Sciatic nerve (tissue), 2 donors: ENCODE data around the gene ZNF892. TPM values are rescaled to one million over a fixed set of nuclear protein-coding genes. Genes with fewer than 3 reads are reported as not detected.
A peak's percentile ranks its signal among the peaks of the same experiment; 100 is the strongest.
"Not testable (repeated sequence)": the region's sequence is repeated elsewhere in the genome, so short reads cannot be mapped to it uniquely, and the experiment has no call there.

Experiments used
- ATAC-seq: fragments of 200-7000 bp; cut with Tn5 transposase; one replicate; pipeline ENCODE4 v1.9.1; 2020; ENCODE audit warnings: mild to moderate bottlenecking, moderate library complexity
- DNase-seq: peaks from one replicate; pipeline ENCODE4 v3.0.0-alpha.2; 2020; ENCODE audit warnings: low spot score
- intact Hi-C: fragments of 100-400 bp; cut with DNase I; formaldehyde crosslinking; loops from one replicate; pipeline ENCODE4 v1.14.2; 2022
- total RNA-seq: library from RNA; stranded (reverse); fragmentation: NEBNext Ultra II Directional; extraction: Animal tissue kit (Norgen Biotek cat#: 25700); gene quantifications from one replicate; pipeline ENCODE4 v1.2.1, GENCODE V29; 2021
- donor health status: DM: no; HTN: no; CAD: no.
- donor health status: DM: no; HTN: no; CAD: no.

Gene ZNF892
- 8.5 TPM for total RNA-seq

GRCh38 chr2:95207111-95207961, at the start of gene ZNF892:
TSS of gene ZNF892 (plus strand) at chr2:95207521. CDS start at chr2:95207816, 295 bp downstream.
- DNase-seq, result peak; percentile 94
- peak; percentile 98 for ATAC-seq
- intact Hi-C loops, result no loop called here

DNA sequence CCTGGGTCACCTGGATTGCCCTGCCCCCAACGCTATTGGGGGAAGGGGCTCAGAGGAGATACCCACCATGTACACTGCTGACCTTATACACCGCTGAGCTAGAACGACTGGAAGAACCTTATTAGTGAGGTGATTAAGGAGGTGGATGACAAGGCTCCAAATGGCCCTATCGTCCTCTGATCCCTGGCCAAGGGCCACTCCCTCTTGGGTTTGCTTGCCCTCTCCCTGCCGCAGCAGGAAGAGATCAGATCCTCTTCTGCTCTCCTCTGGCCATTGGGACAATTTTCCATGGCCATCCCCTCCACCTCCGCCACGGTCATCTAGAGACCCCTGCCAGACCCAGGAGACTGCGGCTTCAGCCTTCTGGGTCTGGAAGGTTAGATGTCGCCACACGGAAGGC, 48.9 kb upstream of the ZNF892 start:
- no peak for ATAC-seq
- no peak for DNase-seq
- intact Hi-C loops, result no loop called here

DNA sequence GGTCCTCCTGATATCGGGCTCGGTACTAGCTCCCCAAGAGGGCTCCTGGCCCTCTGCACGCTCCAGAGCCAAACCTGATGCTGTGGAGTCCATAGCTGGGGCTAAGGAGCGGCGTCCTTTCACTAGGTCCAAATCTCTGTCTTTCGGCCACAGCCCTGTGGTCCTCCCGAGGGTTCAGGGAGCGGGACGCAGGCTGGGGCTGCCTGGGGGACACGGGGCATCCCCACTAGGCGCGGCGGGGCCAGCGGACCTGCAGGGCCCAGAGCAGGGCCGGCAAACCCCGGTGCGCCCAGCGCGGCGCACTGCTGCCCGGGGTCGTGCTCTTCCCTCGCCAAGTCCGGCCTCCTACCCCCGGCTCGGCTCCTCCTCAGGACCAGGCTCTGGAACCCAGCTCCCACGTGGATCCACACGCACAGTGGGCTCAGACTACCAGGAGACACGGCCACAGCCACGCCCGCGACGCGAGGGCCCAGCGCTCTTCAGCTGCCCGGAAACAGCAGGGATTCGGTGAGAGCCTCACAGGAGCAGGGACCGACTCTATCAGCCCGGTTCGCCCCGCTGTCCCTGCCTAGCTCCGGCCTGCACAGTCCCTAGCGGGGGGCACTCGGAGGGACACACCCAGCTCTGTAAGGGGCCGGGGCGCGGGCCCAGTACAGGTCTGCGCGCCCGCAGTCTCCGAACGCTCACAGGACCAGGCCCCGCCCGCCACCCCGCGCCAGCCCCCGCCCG, 48.3 kb upstream of the ZNF892 start:
- peak; percentile 63 for ATAC-seq
- intact Hi-C loops, result no loop called here
- peak; percentile 70 for DNase-seq

DNA sequence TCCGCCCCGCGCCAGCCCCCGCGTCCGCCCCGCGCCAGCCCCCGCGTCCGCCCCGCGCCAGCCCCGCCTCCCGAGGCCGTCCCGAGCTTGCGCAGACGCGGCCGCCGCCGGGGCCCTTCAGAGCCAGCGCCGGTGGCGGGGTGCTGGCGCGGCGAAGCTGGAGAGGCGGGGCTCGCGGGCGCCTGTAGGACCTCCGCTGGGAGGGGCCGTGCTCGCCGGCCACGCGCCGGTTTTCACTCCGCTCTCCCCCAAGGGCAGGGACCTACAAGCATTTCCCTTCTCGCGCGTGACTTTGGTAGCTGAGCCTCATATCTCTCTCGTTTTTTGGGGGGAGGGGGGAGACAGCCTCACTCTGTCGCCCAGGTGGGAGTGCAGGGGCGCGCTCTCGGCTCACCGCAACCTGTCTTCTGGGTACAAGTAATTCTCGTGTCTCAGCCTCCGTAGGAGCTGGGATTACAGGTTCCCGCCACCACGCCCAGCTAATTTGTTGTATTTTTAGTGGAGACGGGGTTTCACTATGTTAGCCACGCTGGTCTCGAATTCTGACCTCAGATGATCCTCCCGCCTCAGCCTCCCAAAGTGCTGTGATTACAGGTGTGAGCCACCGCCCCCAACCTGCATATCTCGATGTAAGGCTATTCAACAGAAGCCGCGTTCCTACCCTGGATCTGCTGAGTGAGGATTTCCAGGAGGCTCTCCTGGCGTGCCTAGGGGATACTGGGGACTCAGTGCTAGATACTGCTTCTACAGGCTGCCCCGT, 47.5 kb upstream of the ZNF892 start, which contains the start of gene ZNF514:
Gene ZNF514 (minus strand): TSS at position 159 of the 760 bp plus-strand sequence. CDS start 6,595 bp downstream, outside the sequence.
- intact Hi-C loops, result no loop called here
- ATAC-seq, result peak; percentile 92
- peak; percentile 86 for DNase-seq

DNA sequence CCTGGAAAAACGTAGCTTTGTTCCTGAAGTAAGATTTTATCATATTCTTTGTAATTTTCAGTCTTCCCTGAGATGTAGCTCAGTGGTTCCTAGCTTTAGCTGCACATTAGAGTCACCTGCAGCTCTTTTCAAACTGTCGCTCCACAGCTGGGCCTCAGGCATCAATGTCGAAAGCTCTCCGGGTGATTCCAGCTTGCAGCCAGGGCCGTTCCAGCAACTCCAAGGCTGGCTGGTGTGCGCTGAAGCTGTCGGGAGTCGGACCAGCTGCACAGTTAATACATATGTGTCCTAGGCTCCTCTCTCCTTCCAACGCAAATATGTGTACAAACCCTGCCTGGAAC, 42.3 kb upstream of the ZNF892 start:
- no peak for DNase-seq
- intact Hi-C loops, result no loop called here
- ATAC-seq, result peak; percentile 47

DNA sequence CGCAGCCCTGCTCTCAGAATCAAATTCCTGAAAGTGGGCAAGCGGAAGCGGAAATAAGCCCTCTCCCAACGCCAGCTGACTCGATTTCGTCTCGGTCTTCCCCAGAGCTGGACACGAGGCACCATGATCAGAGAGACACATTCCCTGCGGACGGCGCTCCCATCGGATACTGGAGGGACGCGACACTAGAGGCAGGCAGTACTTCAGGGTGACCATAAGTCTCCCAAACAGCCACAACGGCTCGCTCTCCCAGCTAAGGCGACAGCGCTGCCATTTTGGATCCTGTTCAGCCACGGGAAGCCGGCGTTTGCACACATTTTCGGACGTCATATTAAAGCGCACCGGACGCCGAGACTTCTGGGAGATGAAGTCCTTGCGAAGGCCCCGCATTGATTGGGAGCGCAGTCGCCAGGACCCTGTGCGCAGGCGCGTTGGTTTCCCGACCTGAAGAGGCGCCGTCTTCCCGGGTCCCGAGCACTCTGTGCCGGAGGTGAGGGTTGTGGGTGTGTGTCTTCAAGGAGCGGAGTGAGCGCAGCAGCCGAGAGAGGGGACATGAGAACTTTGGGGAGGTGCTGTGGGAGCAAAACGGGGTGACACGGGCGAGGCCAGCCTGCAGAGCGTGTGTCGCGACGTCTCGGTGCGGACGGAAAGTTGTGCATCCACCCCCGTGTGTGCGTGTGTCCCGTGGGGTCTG, 41.8 kb upstream of the ZNF892 start, which contains the start of gene ZNF2:
Gene ZNF2 (plus strand): TSS at position 439 of the 694 bp plus-strand sequence. CDS start 10,418 bp downstream, outside the sequence.
- intact Hi-C loops, result no loop called here
- DNase-seq (peak; percentile 98), ATAC-seq (peak; percentile 99)

DNA sequence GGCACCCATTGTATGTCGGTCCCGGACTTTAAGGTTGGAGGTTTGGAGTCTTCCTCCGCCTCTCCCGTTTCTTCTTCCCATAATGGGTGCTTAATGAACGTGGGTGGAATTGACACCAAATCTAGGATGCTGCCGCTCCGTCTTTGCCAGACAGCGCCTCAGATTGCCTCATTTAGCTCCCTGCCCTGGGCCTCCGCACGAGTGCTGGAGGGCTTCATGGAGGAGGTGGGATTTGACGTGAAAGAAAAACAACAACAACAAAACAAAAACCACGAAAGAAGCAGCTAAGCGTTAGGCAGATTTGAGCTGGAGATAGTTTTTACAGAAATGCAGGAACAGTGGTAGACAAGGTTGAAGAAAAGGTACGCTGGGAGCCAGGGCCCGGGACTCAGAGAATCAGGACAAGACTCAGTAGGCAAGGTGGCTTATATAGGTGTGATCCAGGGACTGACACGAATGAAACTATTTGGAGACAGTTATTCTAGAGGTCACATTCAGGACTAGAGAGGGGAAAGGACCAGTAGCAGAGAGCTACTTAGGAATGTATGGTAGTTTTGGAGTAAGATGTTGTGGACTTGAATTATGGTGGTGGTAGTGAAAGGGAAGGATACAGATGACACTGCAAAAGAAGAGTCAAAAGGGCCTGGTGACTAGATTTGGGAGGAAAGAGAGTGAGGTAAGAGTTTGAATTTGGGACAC, 41.1 kb upstream of the ZNF892 start:
- ATAC-seq (no peak), DNase-seq (no peak)
- intact Hi-C loops, result no loop called here

DNA sequence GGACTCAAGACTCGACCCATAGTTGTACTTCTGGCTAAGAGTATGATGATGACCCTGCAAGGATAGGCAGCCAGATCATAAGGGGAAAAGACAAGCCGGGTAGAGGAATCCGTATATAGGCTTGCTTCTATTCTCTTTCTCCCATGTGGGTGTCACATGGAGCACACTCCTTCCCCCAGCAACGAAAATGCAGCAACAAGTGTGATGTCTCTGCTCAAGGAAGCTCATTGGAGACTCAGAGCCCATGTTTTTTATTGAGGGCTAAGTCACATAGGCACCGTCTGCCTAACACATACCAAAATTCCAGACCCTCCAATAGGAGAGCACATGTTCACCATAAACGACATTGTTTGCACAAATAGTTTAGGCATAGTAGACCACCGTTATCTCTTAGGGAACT, 35.4 kb upstream of the ZNF892 start:
- ATAC-seq (no peak), DNase-seq (no peak)
- intact Hi-C loops, result no loop called here

DNA sequence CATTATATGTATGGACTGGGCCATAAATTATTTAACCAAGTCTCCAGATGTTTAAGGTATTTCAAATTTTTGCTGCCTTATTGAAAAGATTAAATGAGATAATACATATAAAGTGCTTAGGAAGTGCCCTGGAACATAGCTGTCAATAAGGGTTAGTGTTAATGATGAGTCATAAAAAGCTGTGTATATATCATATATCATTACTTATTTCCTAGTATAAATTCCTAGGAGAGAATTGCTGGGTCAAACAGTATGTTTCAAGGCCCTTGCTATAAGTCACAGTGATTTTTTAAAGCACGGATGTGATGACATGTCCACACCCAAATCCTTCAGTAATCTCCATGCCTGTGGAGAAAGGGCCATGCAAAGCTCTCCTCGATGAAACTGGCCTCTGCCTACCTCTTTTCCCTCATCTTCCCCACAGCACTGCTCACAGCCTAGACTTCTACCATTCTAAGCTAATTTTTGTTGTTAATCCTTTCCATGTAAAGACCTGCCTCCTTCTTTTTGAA, 33.2 kb upstream of the ZNF892 start:
- DNase-seq, result no peak
- ATAC-seq, result no peak
- intact Hi-C loops, result no loop called here

- ATAC-seq (no peak), DNase-seq (no peak)
- intact Hi-C loops, result no loop called here
These were observed 27.9 kb upstream of the ZNF892 start for GRCh38 chr2:95179451-95179850.

DNA sequence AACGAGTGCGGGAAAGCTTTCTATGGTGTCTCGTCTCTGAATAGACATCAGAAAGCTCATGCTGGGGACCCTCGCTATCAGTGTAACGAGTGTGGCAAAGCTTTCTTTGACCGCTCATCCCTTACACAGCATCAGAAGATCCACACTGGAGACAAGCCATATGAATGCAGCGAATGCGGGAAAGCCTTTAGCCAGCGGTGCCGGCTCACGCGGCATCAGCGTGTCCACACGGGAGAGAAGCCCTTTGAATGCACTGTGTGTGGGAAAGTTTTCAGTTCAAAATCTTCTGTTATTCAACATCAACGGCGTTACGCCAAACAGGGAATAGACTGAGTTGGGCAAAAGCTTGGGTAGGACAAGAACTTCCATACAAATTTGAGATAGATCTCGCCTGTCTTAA, 25.5 kb upstream of the ZNF892 start:
- DNase-seq, result no peak
- intact Hi-C loops, result no loop called here

DNA sequence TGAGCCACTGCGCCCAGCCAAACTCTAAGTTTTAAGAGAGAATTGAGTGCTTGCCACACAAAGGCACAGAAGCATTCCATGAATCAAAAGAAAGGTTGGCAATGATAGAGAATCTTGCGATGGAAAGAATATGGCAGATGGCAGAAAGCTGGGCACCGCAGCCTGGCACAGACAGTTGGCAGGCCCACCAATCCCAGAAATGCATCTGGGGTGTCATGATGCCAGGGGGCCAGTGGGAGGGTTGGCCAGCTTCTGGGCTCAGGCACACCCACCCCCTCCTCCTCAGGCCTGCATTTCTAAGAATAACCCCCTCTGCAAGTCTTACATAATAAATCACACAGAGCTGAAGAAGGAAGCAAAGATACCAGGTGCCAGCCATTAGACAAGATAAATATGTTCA, 22.1 kb upstream of the ZNF892 start:
- no peak for DNase-seq
- intact Hi-C loops, result no loop called here
- ATAC-seq, result no peak

More for the DNA sequence above, 25.5 kb upstream of the ZNF892 start:
- ATAC-seq, result no peak

DNA sequence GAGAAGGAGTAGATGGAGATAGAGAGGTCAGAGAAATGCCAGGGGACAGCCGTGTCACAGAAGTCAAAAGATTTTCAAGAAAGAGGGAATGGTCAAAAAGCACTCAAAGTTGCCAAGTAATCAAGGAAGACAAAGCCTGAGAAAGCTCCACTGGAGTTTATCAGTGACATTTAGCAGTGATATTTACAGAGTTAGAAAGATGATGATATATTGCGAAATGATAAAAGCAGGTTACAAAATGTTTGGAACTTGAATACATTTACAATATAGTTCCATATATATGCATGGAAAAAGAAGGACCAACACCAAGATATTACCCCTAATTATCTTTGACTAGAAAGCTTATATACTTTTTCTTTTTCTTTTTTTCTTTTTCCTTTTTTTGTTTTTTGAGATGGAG, 21.3 kb upstream of the ZNF892 start:
- DNase-seq (no peak), ATAC-seq (no peak)
- intact Hi-C loops, result no loop called here

- DNase-seq, result peak; percentile 81
- intact Hi-C loops, result not testable (repeated sequence)
These were observed 14.4 kb upstream of the ZNF892 start for GRCh38 chr2:95192956-95193355.

DNA sequence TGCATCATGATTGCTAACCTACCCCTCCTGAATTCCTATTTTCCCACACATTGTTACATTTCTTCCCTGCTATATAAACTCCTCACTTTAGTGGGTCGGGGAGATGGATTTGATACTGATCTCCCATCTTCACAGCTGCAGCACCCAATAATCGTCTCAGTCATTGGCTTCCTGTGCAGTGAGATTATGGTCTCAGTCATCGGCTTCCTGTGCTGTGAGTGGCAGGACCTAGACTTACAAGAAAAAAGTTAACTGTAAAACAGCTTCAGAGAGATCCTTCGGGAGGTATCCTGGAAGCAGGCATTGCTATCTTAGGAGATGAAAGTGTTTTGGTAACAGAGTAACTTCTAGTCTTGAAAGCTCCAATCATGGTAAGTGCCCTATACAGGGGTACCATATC, 3.4 kb upstream of the ZNF892 start:
- DNase-seq, result no peak
- intact Hi-C loops, result no loop called here
- no peak for ATAC-seq

More at GRCh38 chr2:95192956-95193355, 14.4 kb upstream of the ZNF892 start:
- not testable (repeated sequence) for ATAC-seq

DNA sequence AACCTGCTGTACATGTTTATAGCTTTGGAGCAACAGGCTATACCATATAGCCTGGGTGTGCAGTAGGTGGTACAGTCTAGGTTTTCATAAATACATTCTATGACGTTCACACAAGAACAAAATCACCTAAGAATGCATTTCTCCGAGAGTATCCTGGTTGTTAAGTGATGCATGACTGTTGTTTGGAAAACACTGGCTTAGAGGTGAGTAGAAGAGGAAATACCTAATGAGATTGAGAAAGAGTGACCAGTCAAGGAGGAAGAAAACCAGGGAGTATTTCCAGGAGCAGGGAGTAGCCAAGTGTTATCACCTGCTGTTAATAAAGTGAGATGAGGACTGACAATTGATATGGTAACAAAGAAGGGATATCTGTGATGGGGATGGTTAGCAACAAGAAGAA, 2.9 kb upstream of the ZNF892 start:
- no peak for DNase-seq
- intact Hi-C loops, result no loop called here
- no peak for ATAC-seq

DNA sequence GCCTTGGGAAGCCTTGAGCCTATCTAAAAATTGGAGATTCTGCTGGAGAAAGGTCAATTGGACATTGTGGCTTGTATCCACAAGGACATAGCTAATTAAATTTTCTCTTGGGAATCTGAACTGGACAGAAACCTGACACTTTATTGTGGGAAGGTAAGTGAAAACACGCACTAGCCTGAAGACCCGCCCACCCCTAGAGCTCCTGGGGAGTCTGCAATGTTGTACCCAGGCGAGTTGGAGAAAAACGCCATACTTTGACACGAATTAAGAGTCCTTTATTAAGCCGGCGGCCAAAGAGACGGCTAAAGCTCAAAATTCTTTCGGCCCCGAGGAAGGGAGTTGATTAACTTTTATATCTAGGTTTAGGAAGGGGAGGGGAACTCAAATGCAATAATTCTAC, 1.2 kb upstream of the ZNF892 start:
- intact Hi-C loops, result no loop called here
- DNase-seq (no peak), ATAC-seq (no peak)

GRCh38 chr2:95208106-95208505, 785 bp downstream of the ZNF892 start:
- DNase-seq, result no peak
- intact Hi-C loops, result no loop called here
- ATAC-seq, result no peak
